Measurements from ENCODE around the gene ATP6V1B1.
"Not testable (repeated sequence)": the region's sequence is repeated elsewhere in the genome, so short reads cannot be mapped to it uniquely, and the experiment has no call there.

The ATP6V1B1 gene

DNA sequence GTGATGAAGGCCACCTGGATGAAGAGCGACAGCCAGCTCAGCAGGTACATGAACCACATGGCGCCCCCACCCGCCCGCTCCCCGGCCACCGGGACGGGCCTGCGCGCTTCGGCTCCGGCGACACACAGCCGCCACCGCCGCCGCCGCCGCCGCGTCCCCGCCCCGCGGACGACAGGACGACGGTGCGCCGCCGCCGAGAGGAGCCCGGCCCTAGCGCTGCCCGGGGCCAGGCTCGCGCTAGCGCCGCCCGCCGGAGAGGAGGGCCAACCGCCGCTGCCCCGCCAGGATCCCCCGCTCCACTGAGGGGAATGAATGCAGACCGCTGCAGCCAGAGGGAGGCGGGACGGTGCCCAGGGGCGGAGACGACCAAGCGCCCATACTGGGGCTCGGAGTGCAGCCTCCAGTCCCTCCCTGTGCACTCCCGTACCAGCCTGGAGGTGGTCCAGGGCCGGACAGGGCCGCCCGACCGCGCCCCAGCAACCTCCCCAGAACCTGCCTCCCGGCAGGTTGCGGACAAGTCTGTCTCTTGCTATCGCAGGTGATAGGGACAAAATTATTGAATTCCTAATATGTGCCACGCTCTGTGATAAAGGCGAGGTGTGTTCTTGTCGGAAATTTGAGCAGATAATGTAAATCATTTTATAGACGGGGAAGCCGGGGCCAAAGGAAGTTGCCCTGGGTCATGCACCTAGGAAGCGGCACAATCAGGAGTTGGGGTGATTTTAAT lies 59.2 kb downstream of the ATP6V1B1 start, which contains the start of gene TEX261:
TEX261 (minus strand) TSS at position 175 of the 727 bp plus-strand sequence; CDS start at position 59, 116 bp downstream.
- in situ Hi-C loops (cut with MboI; ENCODE audit: low pct_unique_long_range_greater_than_20kb, low sequenced_read_pairs): no loop called here

DNA sequence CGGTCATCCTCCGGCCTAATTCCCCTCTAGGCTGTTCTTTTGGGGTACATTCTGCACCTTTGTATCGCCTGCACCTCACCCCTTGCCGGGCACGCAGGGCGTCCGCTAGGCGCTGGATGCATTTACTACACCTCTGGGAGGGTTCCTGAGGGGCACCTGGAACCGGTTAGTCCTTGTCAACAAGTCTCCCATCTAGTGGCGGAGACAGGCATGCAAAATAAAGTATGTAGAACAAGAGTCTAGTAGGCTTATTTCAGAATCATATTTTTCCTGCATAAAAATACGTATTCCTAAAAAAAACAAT lies 59.7 kb downstream of the ATP6V1B1 start:
- in situ Hi-C loops (cut with MboI; ENCODE audit: low pct_unique_long_range_greater_than_20kb, low sequenced_read_pairs): no loop called here
- DNase-seq: peak; percentile 48

More for the DNA sequence above, 59.2 kb downstream of the ATP6V1B1 start, which contains the start of gene TEX261:
- DNase-seq: peak; percentile 92

DNA sequence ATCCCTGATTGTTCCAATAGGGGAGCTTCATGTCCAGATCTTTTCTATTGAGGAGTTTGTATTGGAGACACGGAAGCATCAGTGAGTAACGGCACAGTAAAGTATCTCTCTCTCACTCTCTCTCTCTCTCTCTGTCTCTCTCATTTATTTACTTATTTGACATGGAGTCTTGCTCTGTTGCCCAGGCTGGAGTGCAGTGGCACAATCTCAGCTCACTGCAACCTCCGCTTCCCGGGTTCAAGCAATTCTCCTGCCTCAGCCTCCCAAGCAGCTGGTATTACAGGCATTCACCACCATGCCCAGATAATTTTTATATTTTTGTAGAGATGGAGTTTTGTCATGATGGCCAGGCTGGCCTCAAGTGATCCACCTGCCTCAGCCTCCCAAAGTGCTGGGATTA lies 63.2 kb downstream of the ATP6V1B1 start:
- DNase-seq; in situ Hi-C loops (cut with MboI; ENCODE audit: low pct_unique_long_range_greater_than_20kb, low sequenced_read_pairs): not testable (repeated sequence)

DNA sequence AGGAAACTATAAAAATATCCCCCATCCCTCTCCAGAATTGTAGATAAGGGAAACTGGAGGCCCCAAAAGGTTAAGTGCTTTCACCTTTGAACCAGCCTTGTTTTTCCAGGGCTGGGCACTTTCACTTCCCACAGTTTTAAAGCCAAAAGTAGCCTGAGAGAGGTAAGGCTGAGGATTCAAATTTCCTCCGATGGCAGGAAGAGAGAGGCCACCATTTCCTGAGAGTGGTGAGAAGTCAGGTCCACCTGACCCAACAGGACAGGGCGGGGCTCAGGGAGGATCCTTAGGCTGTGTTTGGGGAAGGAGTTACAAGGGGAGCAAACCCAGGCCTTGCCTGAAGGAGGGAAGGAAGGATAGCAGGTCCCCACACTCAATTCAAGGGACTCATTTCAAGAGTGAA lies 63.7 kb downstream of the ATP6V1B1 start:
- in situ Hi-C loops (cut with MboI; ENCODE audit: low pct_unique_long_range_greater_than_20kb, low sequenced_read_pairs): no loop called here
- no peak for DNase-seq

DNA sequence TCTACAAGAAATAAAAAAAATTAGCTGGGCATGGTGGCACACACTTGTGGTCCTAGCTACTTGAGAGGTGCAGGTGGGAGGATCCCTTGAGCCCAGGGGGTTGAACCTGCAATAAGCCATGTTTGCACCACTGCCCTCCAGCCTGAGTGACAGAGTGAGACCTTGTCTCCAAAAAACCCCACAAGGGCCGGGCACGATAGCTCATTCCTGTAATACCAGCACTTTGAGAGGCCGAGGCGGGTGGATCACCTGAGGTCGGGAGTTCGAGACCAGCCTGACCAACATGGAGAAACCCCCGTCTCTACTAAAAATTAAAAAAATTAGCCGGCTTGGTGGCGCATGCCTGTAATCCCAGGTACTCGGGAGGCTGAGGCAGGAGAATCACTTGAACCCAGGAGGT lies 64.2 kb downstream of the ATP6V1B1 start:
- DNase-seq; in situ Hi-C loops (cut with MboI; ENCODE audit: low pct_unique_long_range_greater_than_20kb, low sequenced_read_pairs): not testable (repeated sequence)

DNA sequence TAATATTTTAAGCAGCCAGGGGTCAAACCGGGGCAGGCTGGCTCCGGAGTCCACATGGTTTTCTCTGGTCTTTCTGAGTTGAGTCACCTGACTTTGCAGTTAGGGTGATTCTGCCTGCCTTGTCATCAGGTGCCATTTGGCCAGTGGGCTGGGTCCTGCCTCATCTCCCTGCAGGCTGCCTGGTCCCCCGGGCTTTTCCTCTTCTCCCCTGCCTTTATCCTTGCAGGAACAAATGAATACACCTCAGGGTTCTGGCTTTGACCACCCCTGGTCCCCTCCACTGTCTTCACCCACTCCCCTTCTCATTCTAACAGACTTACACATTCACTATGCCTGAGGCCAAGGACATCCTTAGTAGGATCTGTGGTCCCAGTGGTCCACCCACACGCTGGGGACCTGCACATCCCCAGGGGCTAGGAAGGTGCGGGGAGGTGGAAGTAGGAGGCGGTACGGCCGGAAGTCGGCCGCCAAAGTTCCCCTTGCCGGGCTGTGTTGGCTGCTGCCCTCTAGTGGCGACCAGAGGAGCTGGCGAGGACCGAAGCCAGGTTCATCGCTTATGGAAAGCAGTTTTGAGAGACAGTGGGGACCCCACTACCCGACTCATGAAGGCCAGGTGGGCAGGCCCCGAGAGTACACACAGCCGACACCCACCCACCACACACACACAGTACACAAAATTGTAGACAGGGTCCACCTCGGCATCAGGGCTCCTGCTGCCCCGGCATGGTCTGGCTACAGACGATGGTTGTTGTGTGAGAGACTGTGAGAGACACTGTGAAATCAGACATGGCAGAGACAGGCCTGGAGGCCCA lies 65.3 kb downstream of the ATP6V1B1 start:
- in situ Hi-C loops (cut with MboI; ENCODE audit: low pct_unique_long_range_greater_than_20kb, low sequenced_read_pairs): no loop called here
- peak; percentile 82 for DNase-seq

DNA sequence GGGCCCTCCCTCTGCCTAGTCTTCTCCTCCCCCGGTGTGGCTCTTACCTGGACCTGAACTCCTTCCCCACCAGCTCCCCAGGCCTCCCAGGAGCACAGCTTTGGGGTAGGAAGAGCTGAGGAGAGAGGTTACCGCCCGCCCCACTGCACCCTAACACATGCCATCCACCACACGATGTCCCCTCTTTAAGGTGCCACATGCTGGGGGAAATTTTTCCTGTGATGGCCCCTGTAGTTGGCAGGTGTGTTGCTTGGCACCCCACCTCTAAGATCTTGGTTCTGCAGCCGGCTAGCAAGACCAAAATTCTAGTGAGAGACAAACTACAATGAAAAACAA lies 65.9 kb downstream of the ATP6V1B1 start:
- no peak for DNase-seq
- in situ Hi-C loops (cut with MboI; ENCODE audit: low pct_unique_long_range_greater_than_20kb, low sequenced_read_pairs): no loop called here

DNA sequence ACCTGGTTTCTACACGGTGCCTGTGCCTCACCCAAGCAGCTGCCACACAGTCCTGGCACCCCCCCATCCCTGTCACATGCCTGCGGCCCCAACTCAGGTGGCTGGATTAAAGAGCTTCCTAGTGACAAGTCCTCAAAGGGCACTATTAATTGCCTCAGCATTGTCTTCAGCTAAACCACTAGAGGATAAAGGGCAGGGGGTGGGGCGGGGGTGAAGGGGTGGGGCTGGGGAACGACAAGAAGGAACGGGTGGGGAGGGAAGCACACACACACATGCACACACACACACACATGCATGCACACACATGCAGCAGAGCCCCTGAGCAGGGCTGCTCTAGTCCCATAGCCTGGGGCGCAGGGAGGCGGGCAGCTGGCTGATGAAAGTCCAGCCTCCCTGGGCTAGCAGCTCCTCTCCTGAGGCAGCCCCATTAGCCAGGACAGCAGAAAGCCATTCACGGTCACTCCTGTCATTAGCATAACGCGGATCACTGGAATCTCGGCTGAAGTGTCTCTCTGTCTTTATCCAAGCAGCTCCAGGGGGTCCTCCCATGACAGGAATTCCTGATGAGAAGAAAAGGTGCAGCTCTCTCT lies 66.4 kb downstream of the ATP6V1B1 start:
- no peak for DNase-seq
- in situ Hi-C loops (cut with MboI; ENCODE audit: low pct_unique_long_range_greater_than_20kb, low sequenced_read_pairs): no loop called here

DNA sequence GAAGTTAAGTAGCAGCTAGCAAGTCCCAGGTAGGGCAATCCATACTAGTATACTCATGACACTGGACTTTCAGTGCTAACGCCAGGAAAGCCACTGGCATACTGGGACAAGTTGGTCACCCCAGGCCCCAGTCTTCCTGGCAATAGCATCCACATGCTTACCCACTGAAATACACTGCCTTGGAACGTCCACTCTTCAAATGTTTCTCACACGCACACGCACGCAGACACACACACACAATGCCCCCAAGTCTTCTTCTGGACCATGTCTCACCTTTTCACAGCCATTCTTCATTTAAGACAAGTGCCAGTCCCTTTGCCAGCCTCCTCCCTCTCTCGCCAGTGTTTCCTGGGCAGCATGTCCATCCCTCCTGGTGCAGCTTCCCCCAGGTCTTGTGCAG lies 67.7 kb downstream of the ATP6V1B1 start:
- in situ Hi-C loops (cut with MboI; ENCODE audit: low pct_unique_long_range_greater_than_20kb, low sequenced_read_pairs): no loop called here
- no peak for DNase-seq

DNA sequence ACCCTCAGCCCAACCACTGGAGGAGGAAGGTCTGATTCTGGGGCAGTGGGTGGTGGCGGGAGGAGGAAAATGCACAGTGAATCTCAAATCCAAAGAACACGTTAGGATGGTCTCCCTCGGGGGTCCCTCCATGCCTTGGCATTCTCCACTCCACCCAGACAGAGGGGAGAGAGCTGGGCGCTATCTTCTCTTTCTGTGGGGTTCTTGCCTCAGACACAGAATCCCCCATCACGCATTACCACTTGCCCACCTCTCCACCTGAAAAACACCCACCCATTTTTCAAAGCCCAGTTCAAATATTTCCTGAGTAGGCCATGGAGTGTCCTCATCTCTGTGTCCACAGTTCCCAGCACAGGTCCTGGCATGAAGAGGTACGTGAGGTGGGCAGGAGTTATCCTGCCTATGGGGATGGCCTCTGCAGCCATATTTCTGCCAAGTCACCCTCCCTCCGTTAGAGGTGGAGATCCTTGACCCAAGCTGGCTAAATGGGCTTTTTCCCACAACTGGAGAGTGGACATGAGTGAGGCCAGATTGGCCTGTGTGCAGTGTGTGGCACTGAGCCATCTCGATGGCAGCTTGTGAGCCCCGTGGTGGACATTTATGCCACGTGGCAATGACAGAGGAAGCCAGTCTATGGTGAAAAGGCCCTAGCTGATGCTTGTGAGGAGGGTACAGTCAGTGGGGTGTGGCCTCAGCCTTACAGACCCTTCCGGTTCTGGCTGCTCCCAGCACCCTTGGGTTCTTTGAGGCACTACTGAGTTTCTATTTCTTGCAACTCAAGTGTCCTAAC lies 68.5 kb downstream of the ATP6V1B1 start:
- in situ Hi-C loops (cut with MboI; ENCODE audit: low pct_unique_long_range_greater_than_20kb, low sequenced_read_pairs): no loop called here
- DNase-seq: no peak

DNA sequence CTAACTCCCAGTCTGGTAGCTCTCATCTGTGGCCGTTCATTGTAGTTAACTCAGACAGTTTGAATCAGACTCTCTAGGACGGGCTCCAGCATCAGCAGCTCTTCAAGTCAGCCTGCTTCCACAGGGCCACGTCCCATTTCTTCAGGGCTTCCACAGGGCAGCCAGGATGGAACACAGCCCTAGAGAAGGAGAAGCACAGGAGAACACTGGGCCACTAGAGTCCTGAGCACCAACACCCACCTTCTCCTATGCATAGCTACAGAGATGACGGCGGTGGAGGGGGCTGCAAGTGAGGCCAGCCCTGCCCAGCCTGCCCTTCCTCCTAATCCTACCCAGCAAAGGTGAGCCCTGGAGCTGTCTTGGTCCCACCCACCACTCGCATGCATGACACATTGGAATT lies 69.2 kb downstream of the ATP6V1B1 start:
- in situ Hi-C loops (cut with MboI; ENCODE audit: low pct_unique_long_range_greater_than_20kb, low sequenced_read_pairs): no loop called here
- no peak for DNase-seq

DNA sequence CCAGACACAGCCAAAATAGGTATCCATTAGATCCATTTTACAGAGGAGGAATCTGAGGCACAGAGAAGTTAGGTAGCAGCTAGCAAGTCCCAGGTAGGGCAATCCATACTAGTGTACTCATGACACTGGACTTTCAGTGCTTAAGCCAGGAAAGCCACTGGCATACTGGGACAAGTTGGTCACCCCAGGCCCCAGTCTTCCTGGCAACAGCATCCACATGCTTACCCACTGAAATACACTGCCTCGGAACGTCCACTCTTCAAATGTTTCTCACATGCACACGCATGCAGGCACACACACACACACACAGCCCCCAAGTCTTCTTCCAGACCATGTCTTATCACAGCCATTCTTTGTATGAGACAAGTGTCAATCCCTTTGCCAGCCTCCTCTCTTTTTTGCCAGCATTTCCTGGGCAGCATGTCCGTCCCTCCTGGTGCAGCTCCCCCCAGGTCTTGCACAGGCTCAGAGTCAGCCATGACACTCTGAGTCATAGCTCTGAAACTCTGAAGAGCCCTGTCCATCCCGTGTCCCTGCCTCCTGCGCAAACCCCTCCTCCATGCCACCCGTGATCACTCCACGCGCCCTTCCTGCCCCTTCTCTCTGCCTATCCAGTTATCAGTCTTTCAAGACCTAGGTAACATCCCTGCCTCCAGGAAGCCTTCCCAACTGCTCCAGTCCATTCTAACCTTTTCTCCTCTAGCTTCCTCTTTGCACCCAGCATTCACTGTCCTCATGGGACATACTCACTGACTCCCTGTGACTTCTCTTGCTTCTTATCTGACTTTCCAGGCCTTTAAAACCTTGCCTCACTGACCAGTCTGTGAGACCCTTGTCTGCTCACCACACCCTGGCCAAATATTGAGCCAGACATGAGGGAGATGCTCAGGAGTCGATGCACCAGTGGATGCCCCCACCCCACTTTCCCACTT lies 69.8 kb downstream of the ATP6V1B1 start:
- DNase-seq: no peak
- in situ Hi-C loops (cut with MboI; ENCODE audit: low pct_unique_long_range_greater_than_20kb, low sequenced_read_pairs): no loop called here

DNA sequence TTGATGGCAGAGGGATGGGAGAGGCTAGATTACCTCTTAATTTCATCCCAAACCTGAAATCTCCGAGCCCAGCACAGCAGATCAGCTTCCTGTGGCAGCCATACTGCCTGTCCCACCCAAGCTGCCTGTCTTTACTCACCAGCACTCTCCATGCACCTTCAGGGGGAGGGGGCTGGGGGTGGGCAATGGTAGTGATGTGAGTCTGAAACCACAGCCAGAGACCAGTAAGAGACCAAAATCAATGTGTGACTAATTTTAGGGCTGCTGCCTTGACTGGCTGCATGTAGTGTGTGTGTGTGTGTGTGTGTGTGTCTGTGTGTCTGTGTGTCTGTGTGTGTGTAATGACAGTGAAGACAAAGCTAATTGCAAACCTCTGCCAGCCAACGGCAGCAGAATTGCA lies 70.6 kb downstream of the ATP6V1B1 start:
- in situ Hi-C loops (cut with MboI; ENCODE audit: low pct_unique_long_range_greater_than_20kb, low sequenced_read_pairs): no loop called here
- no peak for DNase-seq

DNA sequence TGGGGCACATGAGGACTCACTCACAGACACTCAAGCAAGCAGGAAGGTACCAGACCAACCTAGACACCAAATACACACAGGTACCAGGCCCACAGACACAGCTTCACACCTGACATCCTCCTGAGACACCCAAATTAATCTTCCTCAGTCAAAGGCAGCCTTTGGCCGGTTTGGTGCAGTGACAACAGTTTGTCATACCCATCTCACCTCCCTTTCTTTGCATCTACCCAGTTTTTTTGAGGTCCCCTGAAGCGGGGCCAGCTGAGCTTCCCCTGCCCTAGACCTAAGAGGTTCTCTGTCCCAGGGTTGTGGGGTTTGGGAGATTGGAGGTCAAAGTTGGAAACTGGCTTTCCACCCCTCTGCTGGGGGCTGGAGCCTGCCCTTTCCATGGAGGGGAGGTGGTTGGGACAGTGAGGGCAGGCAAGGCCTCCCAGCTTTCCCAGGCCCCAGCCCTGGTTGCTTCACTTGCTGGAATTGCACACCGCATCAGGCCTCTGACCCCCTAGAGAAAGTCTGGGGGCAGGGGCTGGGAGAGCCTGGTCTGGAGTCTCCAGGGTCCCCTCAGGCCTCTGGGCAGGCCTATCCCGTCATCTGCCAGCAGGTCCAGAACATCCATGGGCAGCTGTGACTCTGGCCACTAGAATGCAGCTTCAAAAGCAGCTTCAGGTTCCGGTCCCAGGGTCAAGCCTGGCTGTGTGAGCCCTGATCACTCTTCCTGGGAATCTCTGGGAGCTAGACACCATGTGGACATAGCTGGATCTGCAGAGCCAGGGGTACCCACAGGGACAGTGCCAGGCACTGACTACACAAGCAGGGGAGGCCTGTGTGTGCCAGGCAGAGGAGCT lies 71.5 kb downstream of the ATP6V1B1 start:
- in situ Hi-C loops (cut with MboI; ENCODE audit: low pct_unique_long_range_greater_than_20kb, low sequenced_read_pairs): no loop called here
- no peak for DNase-seq

DNA sequence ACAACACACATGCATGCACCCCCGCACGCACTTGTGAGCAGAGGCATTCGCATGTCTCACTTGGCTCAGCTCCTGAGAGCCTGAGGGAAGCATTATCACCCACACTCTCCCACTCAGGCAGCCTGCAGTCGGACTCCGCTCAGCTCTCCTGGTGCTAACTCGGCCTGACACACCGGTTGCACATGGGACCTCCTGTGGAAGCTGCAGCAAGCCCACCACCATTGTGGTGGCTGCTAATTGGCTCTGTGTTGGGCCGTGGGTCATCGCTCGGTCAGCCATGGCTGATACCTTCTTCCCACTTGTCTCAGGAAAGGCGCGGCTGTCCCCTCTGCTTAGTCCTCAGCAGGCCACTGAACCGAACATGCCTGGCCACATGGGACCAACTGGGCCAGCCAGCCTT lies 72.6 kb downstream of the ATP6V1B1 start:
- DNase-seq: no peak
- in situ Hi-C loops (cut with MboI; ENCODE audit: low pct_unique_long_range_greater_than_20kb, low sequenced_read_pairs): no loop called here

DNA sequence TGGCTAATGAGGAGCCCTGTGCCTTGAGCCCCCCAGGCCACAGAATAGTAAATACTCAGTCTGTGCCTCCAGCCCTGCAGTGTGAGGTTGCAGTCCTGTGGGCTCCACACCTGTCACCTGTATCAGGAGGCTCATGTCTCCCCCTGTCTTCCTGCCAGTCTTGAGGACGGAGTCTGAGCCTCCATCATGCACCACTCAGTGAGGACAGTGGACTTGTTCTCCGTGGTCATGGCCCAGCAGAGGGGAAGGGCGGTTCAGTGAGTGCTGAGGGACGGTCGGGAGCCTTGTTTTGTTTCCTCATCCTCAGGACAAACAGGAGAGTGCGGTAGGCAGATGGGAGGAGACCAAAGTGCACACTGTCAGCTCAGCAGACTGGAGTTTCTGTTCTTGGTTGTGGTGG lies 76.1 kb downstream of the ATP6V1B1 start:
- DNase-seq; in situ Hi-C loops (cut with MboI; ENCODE audit: low pct_unique_long_range_greater_than_20kb, low sequenced_read_pairs): not testable (repeated sequence)

Measured in KBM-7 (cell line).